GM21619 (cell line): ENCODE results near the gene TRIP13.

Experiments
- ATAC-seq: cut with Tn5 transposase; IDR thresholded peaks from one replicate; pipeline ENCODE4 v1.9.1; 2021; ENCODE audit not compliant: unreplicated experiment

The TRIP13 gene

DNA sequence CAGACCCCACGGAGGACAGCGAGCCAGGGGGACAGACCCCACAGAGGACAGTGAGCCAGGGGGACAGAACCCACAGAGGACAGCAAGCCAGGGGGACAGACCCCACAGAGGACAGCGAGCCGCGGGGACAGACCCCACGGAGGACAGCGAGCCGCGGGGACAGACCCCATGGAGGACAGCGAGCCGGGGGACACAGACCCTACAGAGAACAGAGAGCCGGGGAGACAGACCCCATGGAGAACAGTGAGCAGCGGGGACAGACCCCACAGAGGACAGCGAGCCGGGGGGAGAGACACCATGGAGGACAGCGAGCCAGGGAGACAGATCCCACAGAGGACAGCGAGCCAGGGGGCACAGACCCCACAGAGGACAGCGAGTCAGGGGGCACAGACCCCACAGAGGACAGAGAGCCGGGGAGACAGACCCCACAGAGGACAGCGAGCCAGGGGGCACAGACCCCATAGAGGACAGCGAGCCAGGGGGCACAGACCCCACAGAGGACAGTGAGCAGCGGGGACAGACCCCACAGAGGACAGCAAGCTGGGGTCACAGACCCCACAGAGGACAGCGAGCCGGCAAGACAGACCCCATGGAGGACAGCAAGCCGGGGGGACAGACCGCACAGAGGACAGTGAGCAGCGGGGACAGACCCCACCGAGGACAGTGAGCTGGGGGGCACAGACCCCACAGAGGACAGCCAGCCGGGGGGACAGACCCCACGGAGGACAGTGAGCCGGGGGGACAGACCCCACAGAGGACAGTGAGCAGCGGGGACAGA is 37.5 kb upstream of the TRIP13 start:
- ATAC-seq: no peak

DNA sequence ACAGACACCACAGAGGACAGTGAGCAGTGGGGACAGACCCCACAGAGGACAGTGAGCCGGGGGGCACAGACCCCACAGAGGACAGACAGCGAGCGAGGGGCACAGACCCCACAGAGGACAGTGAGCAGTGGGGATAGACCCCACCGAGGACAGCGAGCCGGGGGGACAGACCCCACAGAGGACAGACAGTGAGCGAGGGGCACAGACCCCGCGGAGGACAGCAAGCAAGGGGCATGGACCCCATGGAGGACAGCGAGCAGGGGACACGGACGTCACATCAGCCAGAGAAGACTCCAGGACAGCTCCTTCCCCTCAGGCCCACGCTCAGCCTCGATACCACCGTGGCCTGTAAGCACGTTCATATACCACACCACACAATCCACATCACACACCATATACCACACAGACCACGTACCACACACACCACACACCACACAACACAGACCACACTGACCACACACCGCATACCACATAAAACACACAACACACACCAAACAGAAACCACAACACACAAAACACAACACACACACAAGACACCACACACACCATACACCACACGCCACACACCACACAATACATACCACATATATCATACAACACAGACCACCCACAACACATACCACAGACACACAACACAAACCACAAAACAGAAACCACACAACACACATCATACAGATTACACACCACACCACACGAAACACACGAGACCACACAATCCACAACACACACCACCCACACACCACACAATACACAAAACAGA is 36.7 kb upstream of the TRIP13 start:
- no peak for ATAC-seq

GRCh38 chr5:856531-857425 is 35.9 kb upstream of the TRIP13 start:
- no peak for ATAC-seq

- ATAC-seq: no peak
These were observed 34.0 kb upstream of the TRIP13 start for GRCh38 chr5:858726-859125.

GRCh38 chr5:859391-859790 is 33.3 kb upstream of the TRIP13 start:
- no peak for ATAC-seq

- no peak for ATAC-seq
These were observed 32.8 kb upstream of the TRIP13 start for GRCh38 chr5:859798-860296.

DNA sequence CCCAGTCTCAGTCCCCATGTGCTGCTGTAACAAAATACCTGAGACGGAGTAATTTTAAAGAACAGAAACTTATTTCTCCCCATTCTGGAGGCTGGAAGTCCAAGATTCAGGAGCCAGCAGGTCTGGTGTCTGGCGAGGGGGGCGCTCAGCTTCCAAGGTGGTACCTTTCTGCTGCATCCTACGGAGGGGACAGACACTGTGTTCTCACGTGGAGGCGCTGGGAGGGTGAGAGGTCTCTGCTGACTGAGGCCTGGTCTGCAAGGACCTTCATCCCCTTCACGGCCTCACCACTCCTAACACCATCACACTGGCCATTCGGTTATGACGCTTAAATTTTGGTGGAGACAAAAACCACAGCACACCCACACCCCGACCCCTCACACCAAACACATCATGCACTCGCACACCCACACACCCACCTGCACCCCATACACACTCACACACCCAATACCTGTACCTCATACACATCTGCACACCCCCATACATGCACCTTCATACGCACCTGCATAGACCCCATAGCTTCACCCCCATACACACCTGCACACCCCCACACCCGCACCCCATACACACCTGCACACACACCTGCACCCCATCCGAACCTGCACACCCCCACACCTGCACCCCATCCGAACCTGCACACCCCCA is 32.1 kb upstream of the TRIP13 start:
- ATAC-seq: no peak

GRCh38 chr5:861442-862366 is 31.0 kb upstream of the TRIP13 start:
- ATAC-seq: no peak

DNA sequence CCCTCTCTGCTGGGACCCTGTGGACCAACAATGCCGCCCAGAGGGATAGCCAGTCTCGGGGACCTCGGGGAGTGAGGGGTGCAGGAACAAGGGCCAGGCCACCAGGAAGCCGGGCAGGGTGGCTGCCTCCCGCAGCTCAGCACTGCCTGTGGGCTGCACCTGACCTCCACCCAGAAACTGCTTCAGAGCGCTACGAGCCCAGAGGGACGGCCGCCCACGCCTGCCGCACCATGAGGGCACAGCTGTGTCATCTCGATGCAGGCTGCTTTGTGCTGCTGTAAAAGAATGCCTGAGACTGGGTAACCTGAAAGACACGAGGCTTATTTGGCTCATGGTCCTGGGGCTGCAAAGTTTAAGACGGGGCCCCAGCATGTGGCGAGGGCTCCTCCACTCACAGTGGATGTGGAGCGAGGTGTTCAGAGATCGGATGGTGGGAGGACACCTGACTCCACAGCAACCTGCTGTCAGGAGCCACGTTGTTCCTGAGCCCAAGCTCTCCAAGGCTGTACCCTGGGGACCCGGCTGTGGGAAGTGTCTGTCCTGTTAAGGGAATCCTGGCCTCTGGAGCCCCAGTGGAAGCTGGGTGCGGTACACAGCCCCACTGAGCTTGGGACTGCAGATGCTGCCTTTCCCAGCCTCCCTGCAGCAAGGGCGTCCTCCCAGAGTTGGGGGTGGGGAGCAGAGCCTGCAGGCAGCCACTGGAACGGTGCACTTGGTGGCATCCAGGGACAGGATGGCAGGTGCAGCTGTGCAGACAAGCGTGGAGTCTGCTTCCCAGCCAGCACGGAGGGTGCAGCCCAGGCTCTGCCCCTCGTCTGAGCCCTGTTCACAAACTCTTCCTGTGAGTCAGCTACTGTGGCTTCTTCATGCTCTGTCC is 30.1 kb upstream of the TRIP13 start:
- no peak for ATAC-seq

DNA sequence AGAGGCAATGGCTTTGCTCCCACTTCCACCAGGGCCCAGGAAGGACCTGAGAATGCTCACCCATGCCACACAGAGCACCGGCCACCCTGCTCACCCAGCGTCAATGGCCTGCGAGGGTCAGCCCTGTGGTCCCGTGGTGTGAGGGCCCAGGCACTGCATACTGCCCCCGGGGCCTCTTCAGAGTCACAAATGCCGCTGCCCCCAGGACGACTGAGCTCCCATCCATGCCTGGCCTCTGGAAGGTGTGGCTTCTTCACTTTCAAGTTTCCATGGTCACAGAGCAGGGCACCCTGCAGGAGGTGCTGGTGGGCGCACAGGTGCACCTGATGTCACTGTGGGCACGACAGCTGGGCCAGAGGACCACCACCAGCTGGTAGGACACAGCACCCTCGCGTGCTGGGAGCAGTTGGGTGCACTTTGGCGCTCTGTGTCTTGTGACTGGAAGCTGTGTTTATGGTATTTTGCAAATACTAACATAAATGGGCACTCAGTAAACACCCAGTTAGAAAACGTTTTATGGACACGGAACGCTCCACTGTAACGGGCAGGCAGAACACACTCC is 29.4 kb upstream of the TRIP13 start:
- no peak for ATAC-seq

DNA sequence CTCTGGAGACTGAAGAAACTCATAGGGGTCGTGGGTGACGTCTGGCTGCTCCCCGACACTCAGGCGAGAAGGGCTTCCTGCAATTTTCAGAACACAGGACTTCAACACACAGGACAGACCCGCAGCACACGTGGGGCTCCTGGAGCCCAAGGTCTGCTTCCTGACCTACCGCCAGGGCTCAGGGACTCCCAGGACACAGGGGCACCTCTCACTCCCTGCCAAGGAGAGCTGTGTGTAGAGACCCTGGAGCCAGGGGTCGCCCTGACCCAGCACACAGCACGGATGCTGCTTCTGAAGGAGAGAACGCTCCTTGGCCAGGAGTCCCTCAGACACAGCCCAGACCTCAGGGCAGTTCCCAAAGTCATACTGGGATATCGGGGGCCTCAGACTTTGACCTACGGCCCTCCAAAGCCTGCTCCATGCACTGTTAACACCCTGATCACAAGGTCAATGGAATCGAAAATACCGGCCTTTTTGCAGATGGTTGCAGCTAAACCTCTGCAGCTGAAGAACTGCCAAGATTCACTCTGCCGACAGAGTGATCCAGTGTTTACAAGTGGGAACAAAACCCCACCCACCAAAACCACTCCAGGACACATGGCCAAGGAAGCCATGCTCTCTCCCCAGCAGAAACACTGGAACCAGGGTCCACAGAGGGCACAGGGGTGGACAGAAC is 28.1 kb upstream of the TRIP13 start:
- no peak for ATAC-seq

DNA sequence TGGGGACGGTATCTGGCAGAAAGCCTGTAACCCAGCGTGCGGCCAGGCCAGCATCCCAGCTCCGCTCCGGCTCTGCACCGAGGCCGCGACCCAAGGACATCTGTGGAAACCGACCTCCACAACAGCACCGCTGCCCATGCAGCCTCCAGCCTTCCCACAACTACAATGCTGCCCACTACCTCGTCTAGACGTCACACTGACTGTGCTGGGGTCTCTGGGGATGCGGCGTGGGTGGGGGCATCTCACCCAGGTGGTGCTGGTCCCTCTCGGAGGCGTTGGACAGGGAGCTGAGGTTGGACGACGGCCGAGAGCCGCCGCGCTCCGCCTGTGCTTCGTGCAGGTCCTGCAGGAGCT is 27.5 kb upstream of the TRIP13 start:
- ATAC-seq: no peak

GRCh38 chr5:865771-866170 is 26.9 kb upstream of the TRIP13 start:
- ATAC-seq: no peak

DNA sequence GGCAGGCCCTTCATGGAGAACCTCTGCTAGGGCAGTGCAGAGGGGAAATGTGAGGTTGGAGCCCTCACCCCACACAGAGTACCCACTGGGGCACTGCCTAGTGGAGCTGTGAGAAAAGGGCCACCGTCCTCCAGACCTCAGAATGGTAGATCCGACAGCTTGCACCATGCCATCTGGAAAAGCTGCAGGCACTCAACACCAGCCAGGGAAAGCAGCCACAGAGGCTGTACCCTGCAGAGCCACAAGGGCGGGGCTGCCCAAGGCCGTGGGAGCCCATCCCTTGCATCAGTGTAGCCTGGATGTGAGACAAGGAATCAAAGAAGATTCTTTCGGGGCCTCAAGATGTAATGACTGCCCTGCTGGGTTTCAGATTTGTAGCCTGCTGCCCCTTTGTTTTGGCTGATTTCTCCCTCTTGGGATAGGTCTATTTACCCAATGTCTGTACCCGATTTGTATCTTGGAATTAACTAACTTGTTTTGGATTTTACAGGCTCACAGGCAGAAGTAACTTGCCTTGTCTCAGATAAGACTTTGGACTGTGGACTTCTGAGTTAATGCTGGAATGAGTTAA is 25.3 kb upstream of the TRIP13 start:
- no peak for ATAC-seq

DNA sequence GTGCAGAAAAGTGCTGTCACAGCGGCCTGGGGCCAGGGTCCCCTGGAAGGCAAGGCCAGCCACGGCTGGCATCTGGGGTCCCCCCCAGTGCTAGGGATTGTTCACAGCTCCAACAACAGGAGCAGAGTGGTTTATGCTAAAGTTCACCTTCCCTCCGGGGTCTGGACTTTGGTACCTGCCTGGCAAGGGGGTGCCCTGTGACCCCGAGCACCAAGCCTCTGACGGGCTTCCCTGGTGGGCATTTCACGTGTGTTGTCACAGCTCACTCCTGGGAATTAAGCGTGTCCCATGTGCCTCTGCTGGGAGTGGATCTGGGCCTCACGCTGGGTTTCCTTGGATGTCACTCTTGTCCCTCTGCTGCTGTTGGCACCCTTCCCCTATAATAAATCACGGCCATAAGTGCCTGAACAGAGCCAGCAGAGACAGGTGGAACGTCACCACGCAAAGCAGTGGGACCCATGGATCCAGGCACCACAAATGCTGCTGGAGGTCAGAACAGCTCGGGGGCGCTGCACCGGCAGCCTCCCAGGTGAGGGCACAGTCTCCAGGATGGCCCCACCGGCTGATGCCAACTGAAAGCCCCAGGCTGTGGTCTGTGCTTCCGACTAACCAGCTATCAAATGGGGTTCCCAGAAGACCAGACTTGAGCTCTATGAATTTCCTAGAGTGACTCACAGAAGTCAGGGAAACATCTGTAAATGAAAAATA is 24.1 kb upstream of the TRIP13 start:
- no peak for ATAC-seq

- no peak for ATAC-seq
These were observed 21.7 kb upstream of the TRIP13 start for GRCh38 chr5:870956-871355.
